NCI-H82 treated with DMSO at 0.1 percent for 48 hours (cell line): ENCODE measurements around the gene ERO1B.
"Not testable (repeated sequence)": the region's sequence is repeated elsewhere in the genome, so short reads cannot be mapped to it uniquely, and the experiment has no call there.

Source experiments
- DNase-seq: peaks from one replicate; lab custom pipeline; 2025; ENCODE audit not compliant: unreplicated experiment; lab: John Stamatoyannopoulos, UW

ERO1B gene

GRCh38 chr1:236193184-236193583 is 88.6 kb downstream of the ERO1B start:
- no peak for DNase-seq

GRCh38 chr1:236188084-236188483 is 93.7 kb downstream of the ERO1B start:
- not testable (repeated sequence) for DNase-seq

GRCh38 chr1:236186471-236186870 is 95.3 kb downstream of the ERO1B start:
- DNase-seq: not testable (repeated sequence)

- no peak for DNase-seq
These were observed 96.1 kb downstream of the ERO1B start for GRCh38 chr1:236185687-236186086.

- no peak for DNase-seq
These were observed 100.7 kb downstream of the ERO1B start for GRCh38 chr1:236181059-236181458.

- no peak for DNase-seq
These were observed 102.1 kb downstream of the ERO1B start for GRCh38 chr1:236179634-236180033.

GRCh38 chr1:236176337-236177336 is 105.1 kb downstream of the ERO1B start:
- no peak for DNase-seq

- DNase-seq: no peak
These were observed 106.0 kb downstream of the ERO1B start for GRCh38 chr1:236175642-236176336.

- no peak for DNase-seq
These were observed 108.5 kb downstream of the ERO1B start for GRCh38 chr1:236173174-236173767.

- no peak for DNase-seq
These were observed 109.6 kb downstream of the ERO1B start for GRCh38 chr1:236172041-236172579.

GRCh38 chr1:236168716-236169429 is 112.9 kb downstream of the ERO1B start:
- DNase-seq: no peak

- no peak for DNase-seq
These were observed 114.2 kb downstream of the ERO1B start for GRCh38 chr1:236167578-236167977.

- no peak for DNase-seq
These were observed 114.6 kb downstream of the ERO1B start for GRCh38 chr1:236167154-236167553.

- DNase-seq: no peak
These were observed 115.7 kb downstream of the ERO1B start for GRCh38 chr1:236166041-236166440.
